ENCODE measurements around the gene DSE.

The DSE gene

GRCh38 chr6:116389357-116389756, 18.6 kb downstream of the DSE start:
- TF ChIP-seq CTCF (IDR thresholded peaks at IDR 0.05; ENCODE audit: borderline replicate concordance, control extremely low read depth, extremely low read depth, insufficient read depth, missing control alignments) = no peak
- in situ Hi-C loops (cut with MboI; ENCODE audit: low sequenced_read_pairs, unreplicated experiment) = no loop called here
- DNase-seq (ENCODE audit: low spot score) = no peak

- peak; percentile 47 for DNase-seq (ENCODE audit: low spot score)
- in situ Hi-C loops (cut with MboI; ENCODE audit: low sequenced_read_pairs, unreplicated experiment) = no loop called here
- TF ChIP-seq CTCF (IDR thresholded peaks at IDR 0.05; ENCODE audit: borderline replicate concordance, control extremely low read depth, extremely low read depth, insufficient read depth, missing control alignments) = no peak
These were observed 19.8 kb downstream of the DSE start for GRCh38 chr6:116390581-116390980.

- DNase-seq (ENCODE audit: low spot score) = no peak
- TF ChIP-seq CTCF (IDR thresholded peaks at IDR 0.05; ENCODE audit: borderline replicate concordance, control extremely low read depth, extremely low read depth, insufficient read depth, missing control alignments) = no peak
- in situ Hi-C loops (cut with MboI; ENCODE audit: low sequenced_read_pairs, unreplicated experiment) = no loop called here
These were observed 21.6 kb downstream of the DSE start for GRCh38 chr6:116392132-116393013.

GRCh38 chr6:116393430-116393829, 22.7 kb downstream of the DSE start:
- in situ Hi-C loops (cut with MboI; ENCODE audit: low sequenced_read_pairs, unreplicated experiment) = no loop called here
- DNase-seq (ENCODE audit: low spot score) = peak; percentile 44
- TF ChIP-seq CTCF (IDR thresholded peaks at IDR 0.05; ENCODE audit: borderline replicate concordance, control extremely low read depth, extremely low read depth, insufficient read depth, missing control alignments) = no peak

GRCh38 chr6:116395647-116396046, 24.9 kb downstream of the DSE start:
- in situ Hi-C loops (cut with MboI; ENCODE audit: low sequenced_read_pairs, unreplicated experiment) = no loop called here
- no peak for TF ChIP-seq CTCF (IDR thresholded peaks at IDR 0.05; ENCODE audit: borderline replicate concordance, control extremely low read depth, extremely low read depth, insufficient read depth, missing control alignments)
- peak; percentile 45 for DNase-seq (ENCODE audit: low spot score)

GRCh38 chr6:116396441-116396840, 25.7 kb downstream of the DSE start:
- in situ Hi-C loops (cut with MboI; ENCODE audit: low sequenced_read_pairs, unreplicated experiment) = no loop called here
- no peak for DNase-seq (ENCODE audit: low spot score)
- TF ChIP-seq CTCF (IDR thresholded peaks at IDR 0.05; ENCODE audit: borderline replicate concordance, control extremely low read depth, extremely low read depth, insufficient read depth, missing control alignments) = no peak

Data from GM13976 (cell line).